HL-60 (cell line): ENCODE results near the gene DCXR.

Experiments used
- DNase-seq, 2 experiments: peaks; one replicate each; pipeline ENCODE4 v3.0.0-alpha.2; 2010 to 2020; ENCODE audit warnings: low read depth in 1 of 2, low spot score in 1 of 2
- H3K27ac ChIP-seq: fragments of 250-450 bp; sonication (Bioruptor Pico); replicated peaks from 2 replicates; pipeline ENCODE4 v1.5.1; 2020; ENCODE audit warnings: mild to moderate bottlenecking, moderate library complexity
- H3K27me3 ChIP-seq: fragments of 250-450 bp; sonication (Bioruptor Pico); 2 replicates; pipeline ENCODE4 v1.5.1; 2021; ENCODE audit warnings: mild to moderate bottlenecking, moderate library complexity; ENCODE audit not compliant: insufficient read depth, poor library complexity, severe bottlenecking
- H3K4me3 ChIP-seq: replicated peaks from 2 replicates; pipeline ENCODE4 v1.5.1; 2011; ENCODE audit warnings: mild to moderate bottlenecking, control low read depth, low read length; ENCODE audit not compliant: insufficient read depth
- CTCF ChIP-seq: IDR thresholded peaks from one replicate; pipeline ENCODE4 v1.5.1; 2011; ENCODE audit warnings: low read length, control low read depth, inconsistent platforms; ENCODE audit not compliant: insufficient read depth
- GABPA ChIP-seq: IDR thresholded peaks from 2 replicates; pipeline ENCODE4 v1.6.1; 2012; ENCODE audit warnings: low read depth
- POLR2AphosphoS5 ChIP-seq: IDR thresholded peaks from 2 replicates; pipeline ENCODE4 v1.6.1; 2012; ENCODE audit warnings: low read depth
- REST ChIP-seq: IDR thresholded peaks from 2 replicates; pipeline ENCODE4 v1.6.1; 2012; ENCODE audit warnings: low read depth; ENCODE audit not compliant: insufficient replicate concordance
- SPI1 ChIP-seq: IDR thresholded peaks from 2 replicates; pipeline ENCODE4 v1.6.1; 2012; ENCODE audit warnings: low read depth, mild to moderate bottlenecking, borderline replicate concordance

Gene DCXR

GRCh38 chr17:82059272-82060000 is 21.9 kb upstream of the DCXR start:
- Histone ChIP-seq H3K27ac (no peak overlapping the region), H3K27me3 (no peaks in the 10 kb centered on the region), H3K4me3 (no peak overlapping the region)
- TF ChIP-seq GABPA (no peak), POLR2AphosphoS5 (peak; percentile 39; the same call in 1 of the 2 replicates), CTCF (no peak)
- no peak for DNase-seq

GRCh38 chr17:82058855-82059249 is 21.4 kb upstream of the DCXR start:
- Histone ChIP-seq H3K27me3 (no peaks in the 10 kb centered on the region), H3K27ac (no peak overlapping the region), H3K4me3 (no peak overlapping the region)
- no peak for TF ChIP-seq REST
- TF ChIP-seq GABPA, result no peak
- TF ChIP-seq SPI1, result no peak
- no peak for TF ChIP-seq POLR2AphosphoS5
- no peak for DNase-seq

- Histone ChIP-seq H3K4me3 (no peak overlapping the region), H3K27ac (no peak overlapping the region), H3K27me3 (no peaks in the 10 kb centered on the region)
- no peak for TF ChIP-seq GABPA
- TF ChIP-seq REST, result no peak
- TF ChIP-seq CTCF, result no peak
- no peak for TF ChIP-seq POLR2AphosphoS5
- TF ChIP-seq SPI1, result no peak
- DNase-seq, result no peak
Measured at GRCh38 chr17:82058230-82058854, 20.8 kb upstream of the DCXR start.

- no peak overlapping the region for H3K27ac ChIP-seq
- no peak for TF ChIP-seq GABPA
- TF ChIP-seq POLR2AphosphoS5, result peak; percentile 57
Measured at GRCh38 chr17:82056729-82057621, 19.5 kb upstream of the DCXR start.

More at GRCh38 chr17:82056729-82057621, 19.5 kb upstream of the DCXR start:
- H3K27me3 ChIP-seq, result no peaks in the 10 kb centered on the region
- no peak overlapping the region for H3K4me3 ChIP-seq
- DNase-seq, result no peak
